DMS153 treated with DMSO at 0.1 percent for 48 hours (cell line): ENCODE results near the gene C14orf119.
A peak's percentile ranks its signal among the peaks of the same experiment; 100 is the strongest.
"Not testable (repeated sequence)": the region's sequence is repeated elsewhere in the genome, so short reads cannot be mapped to it uniquely, and the experiment has no call there.

Source experiments
- DNase-seq: peaks from one replicate; lab custom pipeline; 2025; ENCODE audit not compliant: unreplicated experiment; lab: John Stamatoyannopoulos, UW

C14orf119 gene

DNA sequence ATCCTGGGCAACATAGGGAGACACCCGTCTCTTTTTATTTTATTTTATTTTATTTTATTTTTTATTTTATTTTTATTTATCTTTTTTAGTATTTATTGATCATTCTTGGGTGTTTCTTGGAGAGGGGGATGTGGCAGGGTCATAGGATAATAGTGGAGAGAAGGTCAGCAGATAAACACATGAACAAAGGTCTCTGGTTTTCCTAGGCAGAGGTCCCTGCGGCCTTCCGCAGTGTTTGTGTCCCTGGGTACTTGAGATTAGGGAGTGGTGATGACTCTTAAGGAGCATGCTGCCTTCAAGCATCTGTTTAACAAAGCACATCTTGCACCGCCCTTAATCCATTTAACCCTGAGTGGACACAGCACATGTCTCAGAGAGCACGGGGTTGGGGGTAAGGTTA lies 12.3 kb downstream of the C14orf119 start:
- not testable (repeated sequence) for DNase-seq

DNA sequence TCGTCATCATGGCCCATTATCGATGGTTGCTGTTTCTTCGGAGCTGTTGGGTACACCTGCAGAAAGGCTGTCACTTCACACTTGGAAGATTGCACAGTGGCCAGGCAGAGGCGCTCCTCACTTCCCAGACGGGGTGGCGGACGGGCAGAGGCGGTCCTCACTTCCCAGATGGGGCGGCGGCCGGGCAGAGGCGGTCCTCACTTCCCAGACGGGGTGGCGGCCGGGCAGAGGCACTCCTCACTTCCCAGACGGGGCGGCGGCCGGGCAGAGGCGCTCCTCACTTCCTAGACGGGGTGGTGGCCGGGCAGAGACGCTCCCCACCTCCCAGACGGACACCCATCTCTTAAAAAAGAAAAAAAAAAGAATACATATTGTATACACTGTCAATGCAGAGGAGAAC lies 12.9 kb downstream of the C14orf119 start:
- not testable (repeated sequence) for DNase-seq

DNA sequence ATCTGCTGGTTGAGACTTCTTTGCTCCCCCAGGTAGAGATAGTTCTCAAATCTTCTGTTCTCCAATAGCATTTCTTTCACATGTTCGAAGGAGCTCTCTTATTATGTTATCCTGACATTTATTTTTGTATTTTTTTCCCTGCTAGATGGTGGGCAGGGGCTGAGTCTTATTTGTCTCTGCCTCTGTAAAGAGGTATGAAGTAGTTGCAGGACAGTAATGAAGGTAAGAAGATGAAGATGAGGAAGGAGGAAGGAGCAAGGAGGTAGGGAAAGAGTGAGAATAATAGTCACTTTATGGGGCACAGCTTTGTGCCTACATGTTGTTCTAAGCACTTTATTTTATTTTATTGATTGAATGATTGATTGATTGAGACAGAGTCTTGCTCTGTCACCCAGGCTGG lies 14.5 kb downstream of the C14orf119 start:
- no peak for DNase-seq

DNA sequence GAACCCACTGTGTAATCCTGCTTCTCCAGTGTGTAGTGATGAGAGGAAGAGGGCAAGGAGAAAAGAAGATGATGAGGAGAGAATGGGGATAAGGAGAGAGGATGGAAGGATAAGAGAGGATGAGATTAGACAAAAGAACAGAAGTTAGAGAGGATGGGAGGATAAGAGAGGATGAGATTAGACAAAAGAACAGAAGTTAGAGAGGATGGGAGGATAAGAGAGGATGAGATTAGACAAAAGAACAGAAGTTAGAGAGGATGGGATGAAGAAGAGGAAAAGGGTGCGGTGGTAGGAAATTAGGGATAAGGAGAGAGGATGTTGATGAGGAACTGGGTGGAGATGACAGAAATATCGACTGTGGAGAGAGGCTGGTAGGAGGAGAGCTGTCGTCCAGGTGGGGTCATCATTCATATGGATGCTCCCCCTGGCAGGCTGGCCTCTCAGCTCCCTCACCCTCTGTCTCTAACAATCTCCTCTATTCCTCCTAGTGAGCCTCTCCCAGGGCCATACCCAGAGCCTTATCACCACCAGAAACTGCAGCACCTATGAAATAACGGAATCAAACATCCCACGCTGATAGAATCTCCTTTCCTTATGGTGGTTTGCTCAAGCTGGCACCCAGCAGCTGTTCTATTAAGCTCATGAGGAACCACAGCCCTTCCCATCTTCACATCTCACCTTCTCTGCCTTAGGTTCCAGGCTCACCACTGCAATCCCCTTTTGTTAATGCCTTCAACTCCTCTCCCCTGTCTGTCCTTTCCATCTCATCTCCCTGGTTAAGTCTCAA lies 15.5 kb downstream of the C14orf119 start:
- DNase-seq = no peak

DNA sequence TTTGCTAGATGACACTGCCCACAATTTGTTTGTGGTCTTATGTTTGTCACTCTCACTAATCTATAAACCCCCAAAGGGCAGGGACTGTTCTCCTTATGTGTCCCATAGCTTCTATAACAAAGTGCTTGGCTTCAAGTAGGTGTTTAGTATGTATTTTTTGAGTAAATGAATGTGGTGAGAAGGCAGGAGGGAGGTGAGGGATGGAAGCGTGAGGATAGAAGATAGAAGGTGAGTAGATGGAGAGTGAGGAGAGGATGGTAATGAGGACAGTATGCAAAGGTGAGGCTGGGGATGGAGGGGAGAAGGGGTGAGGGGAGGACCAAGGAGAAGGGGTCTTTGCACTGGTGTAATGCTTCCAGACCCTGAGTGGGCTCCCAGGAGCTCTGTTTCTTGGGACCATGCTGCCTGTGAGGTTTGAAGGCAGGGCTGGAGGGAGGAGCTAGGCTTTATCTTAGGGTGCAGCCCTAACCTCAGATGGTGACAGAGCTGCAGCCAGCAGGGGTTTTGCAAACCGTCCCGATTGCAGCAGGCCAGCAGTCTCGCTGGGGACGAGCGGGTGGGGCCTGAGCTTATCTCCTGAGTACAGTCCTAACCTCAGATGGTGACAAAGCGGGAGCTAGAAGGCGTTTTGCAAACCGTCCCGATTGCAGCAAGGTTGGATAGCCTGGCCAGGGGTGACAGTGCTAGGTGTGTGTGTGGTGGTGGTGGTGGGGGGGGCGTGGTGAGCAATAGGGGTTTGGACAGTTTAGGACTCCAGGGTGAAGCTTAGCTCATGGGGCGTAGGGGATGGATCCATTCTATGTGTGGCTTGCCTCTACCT lies 17.3 kb downstream of the C14orf119 start:
- DNase-seq = no peak

DNA sequence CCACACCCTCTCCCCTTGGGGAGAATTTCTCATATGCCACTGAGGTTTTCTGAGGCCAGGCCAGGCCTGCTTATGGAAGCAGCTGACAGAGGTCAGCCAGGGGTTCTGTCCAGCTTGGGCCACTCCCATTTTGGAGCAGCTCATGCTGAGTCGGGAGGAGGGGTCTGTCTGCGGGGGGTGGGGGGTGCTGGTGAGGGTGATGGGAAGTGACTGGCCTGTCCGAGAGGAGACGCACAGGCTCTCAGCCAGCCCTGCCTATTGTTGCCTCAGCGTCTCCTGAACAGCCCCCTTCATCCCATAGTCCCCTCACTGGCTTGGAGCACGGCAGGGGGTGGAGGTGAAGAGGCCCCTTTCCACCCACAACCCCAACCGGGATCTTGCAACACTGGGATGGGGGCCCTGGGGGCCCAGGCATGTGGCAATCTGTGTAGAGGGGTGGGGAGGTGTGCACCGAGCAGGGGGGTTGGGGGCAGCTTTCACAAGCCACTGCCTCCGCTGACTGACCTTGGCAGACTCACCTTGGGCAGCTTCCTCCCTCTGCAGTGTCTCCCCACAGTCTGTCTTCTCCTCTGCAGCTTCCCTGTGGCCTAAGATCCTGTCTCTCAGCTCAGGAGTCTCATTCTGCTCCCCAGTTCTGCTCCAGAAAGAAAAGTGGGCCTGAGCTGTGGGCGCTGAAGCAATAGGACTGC lies 18.3 kb downstream of the C14orf119 start:
- DNase-seq = no peak

DNA sequence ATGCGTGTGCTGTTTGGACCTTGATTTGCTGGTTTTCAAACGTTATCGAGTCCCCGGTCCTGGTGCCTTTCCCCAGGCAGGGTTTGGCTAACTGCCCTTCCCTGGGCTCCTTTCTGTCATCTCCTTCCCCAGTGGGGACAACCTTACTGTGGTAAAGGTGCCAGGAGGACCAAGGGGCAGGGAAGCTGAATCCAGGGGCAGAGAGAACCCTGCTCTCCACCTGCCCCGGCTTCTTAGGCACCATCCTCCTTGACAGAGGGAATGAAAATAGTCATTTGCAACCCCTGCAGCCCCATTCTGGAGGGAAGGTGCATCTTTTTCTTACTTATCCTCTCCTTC lies 18.8 kb downstream of the C14orf119 start:
- DNase-seq = no peak

DNA sequence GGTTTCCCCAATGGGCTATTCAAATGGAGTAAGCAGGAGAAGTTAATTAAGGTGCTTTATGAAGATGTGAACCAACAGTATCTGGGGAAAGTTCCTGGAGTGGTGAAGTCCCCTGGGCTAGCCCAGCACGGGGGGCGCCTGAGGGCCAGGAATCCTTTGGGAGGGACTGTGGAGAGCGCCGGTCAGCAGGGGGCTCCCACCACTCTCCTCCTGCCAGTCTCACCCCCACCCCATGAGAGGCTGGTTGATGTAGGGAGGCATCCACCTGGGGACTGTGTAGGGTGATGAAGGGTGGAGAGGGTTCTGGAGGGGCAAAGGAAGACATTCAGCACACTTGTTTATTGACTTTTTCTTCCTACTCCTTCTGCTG lies 19.3 kb downstream of the C14orf119 start:
- DNase-seq = no peak

DNA sequence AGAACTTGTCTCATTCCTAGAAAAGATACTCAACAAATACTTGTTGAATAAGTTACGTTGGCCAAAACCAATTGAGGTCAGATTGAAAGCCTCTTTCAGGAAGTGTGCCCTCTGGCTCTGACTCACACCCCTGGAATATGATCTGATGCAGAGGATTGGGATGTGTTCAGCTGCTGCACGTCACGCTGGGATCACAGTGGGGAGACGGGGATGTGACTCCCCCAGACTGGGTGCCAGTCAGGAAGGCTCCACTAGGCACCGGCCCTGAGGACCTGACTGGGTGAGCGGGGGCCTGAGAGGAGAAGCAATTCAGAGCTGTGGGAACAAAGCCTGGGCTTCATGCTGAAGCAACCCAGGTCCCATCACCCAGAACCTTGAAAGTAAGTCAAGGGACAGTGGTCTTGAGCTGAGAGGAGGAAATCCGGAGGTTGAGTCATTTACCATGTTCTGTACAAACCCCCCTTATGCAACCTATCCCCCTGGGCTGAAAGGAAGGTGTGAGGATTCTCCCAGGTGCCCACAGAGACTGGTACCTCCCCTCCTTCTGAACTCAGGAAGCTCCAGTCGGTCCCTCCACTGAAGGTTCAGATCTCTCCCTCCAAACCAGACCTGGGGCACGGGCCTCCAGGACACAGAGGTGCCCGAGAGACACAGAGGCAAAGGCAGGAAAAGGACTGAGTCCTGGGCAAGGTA lies 19.9 kb downstream of the C14orf119 start:
- no peak for DNase-seq

DNA sequence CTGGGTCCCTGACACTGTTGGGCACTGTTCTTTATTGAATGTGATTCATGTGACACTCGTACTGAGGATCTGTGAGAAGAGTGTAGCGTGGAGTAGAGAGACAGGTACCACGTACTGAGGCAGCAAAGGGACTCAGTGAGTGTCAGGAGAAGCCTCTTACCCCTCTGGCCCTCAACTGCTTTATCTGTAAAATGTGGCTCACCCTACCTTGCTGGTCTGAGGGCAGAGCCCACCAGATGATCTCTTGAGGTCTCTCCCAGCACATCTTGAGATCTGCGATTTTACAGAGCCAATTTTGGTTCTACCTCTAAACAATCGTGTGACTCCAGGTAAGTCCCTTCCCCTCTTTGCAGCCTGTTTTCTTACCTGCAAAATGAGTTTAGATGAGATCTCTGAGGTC lies 20.6 kb downstream of the C14orf119 start:
- no peak for DNase-seq

DNA sequence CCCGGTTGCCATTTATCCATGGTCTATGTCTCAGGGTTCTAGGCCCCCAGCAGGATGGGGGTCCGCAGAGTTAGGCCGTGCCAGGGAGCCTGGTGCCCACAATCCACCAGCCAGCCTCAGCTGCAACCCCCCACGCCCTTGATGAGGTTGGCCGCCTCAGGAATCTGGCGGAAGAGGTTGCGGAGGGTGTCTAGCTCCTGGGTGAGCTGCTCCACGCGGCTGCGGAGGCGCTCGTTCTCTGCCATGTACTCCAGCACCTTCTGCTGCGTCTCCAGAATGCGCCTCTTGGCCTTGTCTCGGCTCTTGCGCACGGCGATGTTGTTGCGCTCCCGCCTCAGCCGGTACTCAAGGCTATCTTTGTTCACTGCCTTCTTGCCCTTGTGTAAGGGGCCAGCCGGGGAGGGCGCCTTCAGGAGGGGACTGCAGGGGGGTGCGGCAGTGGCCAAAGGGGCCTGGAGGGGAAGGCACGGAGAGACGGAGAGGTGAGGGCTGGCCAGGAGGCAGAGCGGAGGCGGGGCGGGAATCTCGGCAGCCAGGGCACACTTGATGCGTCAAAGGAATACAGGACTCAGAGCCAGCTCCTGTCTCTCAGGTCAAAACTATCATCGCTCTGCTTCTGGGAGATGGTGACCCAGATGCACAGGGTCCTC lies 22.2 kb downstream of the C14orf119 start:
- DNase-seq = no peak

DNA sequence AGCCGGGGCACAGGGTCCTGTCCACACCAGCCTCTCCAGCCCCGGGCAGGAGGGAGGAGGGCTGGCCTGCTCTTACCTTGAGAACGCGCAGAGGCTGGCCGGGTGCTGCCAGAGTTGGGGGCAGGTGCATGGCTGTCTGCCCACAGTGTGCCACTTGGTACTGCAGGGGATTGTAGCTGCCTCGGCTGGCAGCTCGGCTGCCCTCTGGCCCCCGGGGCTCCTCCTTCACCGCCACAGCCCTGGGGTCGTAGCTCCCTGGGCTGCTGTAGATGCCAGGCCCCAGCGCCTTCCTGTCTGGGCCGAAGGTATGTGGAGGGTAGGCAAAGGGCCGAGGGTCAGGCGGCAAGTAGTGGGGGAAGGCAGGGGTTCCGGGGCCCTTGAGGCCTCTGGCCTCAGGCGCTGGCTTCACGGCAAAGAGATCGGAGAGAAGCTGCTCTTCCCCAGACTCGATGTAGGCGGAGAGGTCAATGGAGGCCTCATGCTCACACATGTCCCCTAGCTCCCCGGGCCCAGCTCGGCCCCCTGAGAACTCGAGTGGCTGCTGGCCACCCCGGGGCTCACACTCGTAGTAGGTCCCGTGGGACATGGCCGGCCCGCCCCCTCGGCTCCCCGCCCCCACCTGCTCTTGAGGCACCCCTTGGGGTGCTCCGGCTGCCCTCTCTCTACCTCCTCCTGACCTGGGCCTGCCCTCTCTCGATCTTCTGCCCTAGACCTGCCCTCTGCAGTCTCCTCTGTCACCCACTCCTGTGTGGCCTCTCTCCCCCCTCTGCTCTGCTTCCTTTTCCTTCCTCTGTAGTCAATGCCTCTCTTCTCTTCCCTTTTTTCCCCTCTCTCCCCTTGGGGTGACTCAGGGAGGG lies 23.4 kb downstream of the C14orf119 start, which contains the start of gene CEBPE:
TSS of gene CEBPE (minus strand) at position 750 of the 857 bp plus-strand sequence. CDS start at position 586, 164 bp downstream.
- no peak for DNase-seq

DNA sequence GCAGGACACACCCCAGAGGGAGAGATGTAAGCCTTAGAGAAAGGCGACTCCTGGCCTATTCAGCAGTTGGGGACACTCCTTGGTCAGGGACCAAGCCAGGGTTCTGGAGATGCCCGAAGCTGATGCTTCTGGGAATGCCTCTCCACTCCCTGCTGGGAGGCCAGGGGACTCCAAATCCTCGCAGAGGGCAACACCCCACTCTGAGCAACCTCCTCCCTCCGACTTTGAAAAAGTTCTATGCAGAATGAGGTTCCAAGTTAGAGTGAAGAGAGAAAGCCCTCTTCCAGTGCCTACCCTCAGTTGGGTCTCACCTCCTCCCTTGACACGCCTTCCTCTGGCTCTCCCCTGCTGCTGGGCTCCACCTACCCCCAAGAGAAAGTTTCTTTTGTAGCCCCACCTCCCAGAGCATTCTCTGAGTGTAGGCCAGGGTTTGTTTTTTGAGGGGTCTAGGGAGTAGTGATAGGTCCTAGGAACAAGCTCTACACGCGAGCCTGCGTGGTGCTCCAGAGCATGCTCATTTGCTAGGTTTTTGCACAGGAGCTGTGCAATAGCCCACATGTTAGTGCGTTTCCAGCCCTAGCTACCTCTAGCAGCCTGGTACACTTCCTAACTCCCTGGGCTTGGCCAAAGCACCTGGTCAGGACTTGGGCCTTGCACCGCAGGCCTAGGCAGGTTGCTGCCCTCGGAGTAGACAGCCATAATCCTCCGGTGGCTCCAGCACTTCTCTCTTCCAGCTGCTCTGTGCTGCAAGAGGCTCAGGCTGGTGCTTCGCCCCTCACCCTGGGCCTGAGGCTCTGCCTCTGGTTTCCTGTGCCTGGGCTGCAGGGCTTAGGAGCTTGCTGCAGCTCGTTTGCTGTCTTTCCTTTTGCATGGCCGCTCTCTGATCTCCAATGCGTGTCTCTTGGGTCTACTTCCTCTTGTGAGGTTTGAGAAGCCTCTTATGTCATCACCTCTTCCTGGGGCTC lies 24.3 kb downstream of the C14orf119 start:
- no peak for DNase-seq

DNA sequence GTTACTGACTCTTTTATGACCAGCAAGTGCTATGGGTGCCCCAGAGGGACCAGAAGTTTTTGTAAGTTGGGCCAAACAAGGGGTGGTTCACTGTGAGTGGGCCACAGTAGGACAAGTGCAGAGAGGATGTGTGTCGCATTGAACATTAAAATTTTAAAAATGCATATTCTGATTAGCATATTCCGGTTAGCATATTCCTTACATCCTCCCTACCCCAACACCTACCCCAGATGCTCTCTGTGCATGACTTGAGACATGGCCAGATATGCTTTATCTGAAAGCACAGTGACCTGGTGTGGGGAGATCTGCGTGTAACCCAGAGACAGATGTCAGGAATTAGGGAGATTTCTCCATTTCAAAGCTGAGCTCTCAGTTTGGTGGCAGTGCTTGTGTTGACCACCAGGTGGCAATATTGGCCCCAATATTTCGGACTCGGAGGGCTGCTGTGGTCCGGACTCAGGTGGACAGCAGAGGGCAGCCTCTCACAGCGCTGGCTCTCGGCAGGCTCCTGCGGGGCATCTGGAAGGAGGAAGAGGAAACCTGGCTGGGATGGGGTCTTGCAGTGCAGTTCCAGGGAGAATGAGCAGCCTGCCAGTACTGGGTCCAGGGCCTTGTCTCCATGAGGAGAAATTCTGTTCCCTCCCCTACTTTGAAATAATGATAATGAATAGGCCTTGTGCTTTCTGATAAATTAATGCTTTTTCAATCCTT lies 25.4 kb downstream of the C14orf119 start:
- DNase-seq = peak; percentile 68

DNA sequence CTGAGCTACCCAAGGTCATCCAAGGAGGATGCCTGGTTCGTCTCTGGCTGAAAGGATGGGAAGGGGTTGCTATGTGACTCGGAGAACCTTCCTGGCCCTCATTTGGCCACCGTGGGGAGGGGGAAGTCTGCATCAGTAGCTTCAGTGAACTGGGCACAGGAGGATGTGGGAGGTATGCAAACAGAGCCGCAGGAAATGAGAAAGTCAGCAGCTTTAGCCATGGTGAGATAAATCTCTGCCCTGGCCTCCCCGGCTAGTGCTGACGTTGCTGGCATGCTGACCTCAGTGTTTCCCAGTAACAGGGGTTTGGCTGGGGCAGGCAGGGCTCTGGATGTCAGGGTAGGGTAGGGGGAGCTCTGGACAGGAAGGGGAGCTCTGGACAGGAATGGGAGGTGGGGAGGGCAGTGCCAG lies 26.1 kb downstream of the C14orf119 start:
- DNase-seq = no peak

DNA sequence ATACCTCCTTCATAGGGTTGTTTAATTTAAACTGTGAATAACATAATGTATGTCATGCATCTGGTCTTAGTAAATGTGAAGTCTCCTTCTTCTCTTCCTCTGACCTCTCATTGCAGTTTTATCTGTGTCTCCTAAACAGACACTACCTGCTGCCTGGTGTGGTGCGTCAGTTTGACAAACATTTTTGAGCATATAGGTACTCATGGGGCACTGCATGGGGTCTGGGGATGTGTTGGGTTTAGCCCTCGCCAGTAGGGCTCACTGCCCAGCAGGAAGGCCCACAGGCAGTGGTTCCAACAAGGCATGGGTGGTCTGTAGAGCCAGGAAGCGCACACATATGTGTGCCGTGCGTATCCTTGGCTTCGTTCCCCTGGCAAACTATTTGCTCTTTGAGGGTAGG lies 26.8 kb downstream of the C14orf119 start:
- DNase-seq = no peak

DNA sequence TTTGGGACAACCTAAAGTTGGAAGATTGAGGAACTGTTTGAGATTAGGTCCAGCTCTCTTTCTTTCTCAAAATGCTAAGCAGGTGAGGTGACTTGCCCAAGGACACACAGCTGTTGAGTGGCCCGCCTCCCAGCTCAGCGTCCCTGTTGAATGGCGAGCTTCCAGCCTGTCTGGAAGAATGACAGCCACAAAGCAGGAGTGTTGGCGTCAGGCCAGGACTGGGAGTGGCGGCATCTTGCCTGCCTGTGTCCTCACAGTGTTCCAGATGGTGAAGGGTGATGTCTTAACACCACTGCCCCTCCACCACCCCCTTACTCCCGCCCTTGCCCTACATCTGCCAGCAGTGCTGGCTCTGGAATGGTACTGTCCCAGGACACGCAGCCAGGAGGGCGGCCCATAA lies 28.1 kb downstream of the C14orf119 start:
- DNase-seq = no peak

DNA sequence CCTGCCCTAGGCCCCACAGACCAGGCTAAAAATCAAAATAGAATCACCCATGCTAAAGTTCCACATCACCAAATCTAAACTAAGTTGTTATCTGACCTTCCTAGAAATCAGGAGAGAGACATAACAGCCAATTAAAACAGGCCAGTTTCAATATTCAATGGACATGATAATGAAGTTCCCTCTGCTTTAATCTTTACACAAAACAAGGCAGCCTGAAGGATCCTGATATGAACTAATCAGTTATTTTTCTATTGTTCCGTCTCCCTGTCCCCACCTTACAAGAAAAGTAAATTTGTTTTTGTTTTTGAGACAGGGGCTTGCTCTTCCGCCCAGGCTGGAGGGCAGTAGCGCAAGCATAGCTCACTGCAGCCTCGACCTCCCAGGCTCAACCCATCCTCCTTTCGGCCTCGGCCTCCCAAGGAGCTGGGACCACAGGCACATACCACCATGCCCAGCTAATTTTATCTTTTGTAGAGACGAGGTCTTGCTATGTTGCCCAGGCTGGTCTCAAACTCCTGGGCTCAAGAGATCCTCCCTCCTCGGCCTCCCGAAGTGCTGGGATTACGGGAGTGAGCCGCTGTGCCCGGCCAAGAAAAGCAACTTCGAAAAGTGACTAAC lies 29.1 kb downstream of the C14orf119 start:
- no peak for DNase-seq
